K562 (cell line): ENCODE data around the gene CREB3L2. TPM values are rescaled to one million over a fixed set of nuclear protein-coding genes. Genes with fewer than 3 reads are reported as not detected.

ENCODE experiments used
- ATF4 ChIP-seq: fragments of 450-650 bp; formaldehyde crosslinking; IDR thresholded peaks from 2 replicates; pipeline ENCODE4 v1.4.0; 2022; ENCODE audit warnings: mild to moderate bottlenecking, moderate library complexity
- CHD2 ChIP-seq: IDR thresholded peaks from 2 replicates; pipeline ENCODE4 v1.6.1; 2011; ENCODE audit warnings: low read depth, low read length
- EP400 ChIP-seq: fragments of 450-650 bp; IDR thresholded peaks from 2 replicates; pipeline ENCODE4 v1.6.1; 2017; ENCODE audit warnings: antibody characterized with exemption, mild to moderate bottlenecking, moderate library complexity
- HDAC6 ChIP-seq: IDR thresholded peaks from 2 replicates; pipeline ENCODE4 v1.6.1; 2012; ENCODE audit warnings: low read depth, mild to moderate bottlenecking, control low read depth, inconsistent platforms, low read length, moderate library complexity
- HIVEP1 ChIP-seq: fragments of 250-450 bp; sonication (Bioruptor Pico); IDR thresholded peaks from 2 replicates; pipeline ENCODE4 v1.4.0; 2020; ENCODE audit warnings: mild to moderate bottlenecking
- MGA ChIP-seq: fragments of 450-650 bp; IDR thresholded peaks from 2 replicates; pipeline ENCODE4 v1.6.1; 2016; ENCODE audit warnings: mild to moderate bottlenecking, moderate library complexity
- RBM25 ChIP-seq: fragments of 200-400 bp; formaldehyde crosslinking; IDR thresholded peaks from 2 replicates; pipeline ENCODE4 v1.6.1; 2018; ENCODE audit warnings: low read length, low read depth, moderate library complexity; ENCODE audit not compliant: severe bottlenecking
- RFX7 ChIP-seq: fragments of 250-450 bp; sonication (Bioruptor Pico); IDR thresholded peaks from 2 replicates; pipeline ENCODE4 v1.5.1; 2021; ENCODE audit warnings: mild to moderate bottlenecking
- TRIM25 ChIP-seq: fragments of 450-650 bp; IDR thresholded peaks from 2 replicates; pipeline ENCODE4 v1.7.0; 2016; ENCODE audit warnings: borderline replicate concordance
- ZFP91 ChIP-seq: sonication (generic); formaldehyde crosslinking; IDR thresholded peaks from 2 replicates; pipeline ENCODE4 v1.8.0; 2022; ENCODE audit warnings: mild to moderate bottlenecking, missing genetic modification reagents
- ZFPM2 ChIP-seq: fragments of 250-450 bp; sonication (Bioruptor Pico); IDR thresholded peaks from 2 replicates; pipeline ENCODE4 v1.5.1; 2022; ENCODE audit warnings: mild to moderate bottlenecking
- ZNF324 ChIP-seq: fragments of 250-450 bp; sonication (Bioruptor Pico); IDR thresholded peaks from 2 replicates; pipeline ENCODE4 v1.4.0; 2020; ENCODE audit warnings: mild to moderate bottlenecking
- ZNF668 ChIP-seq: fragments of 250-450 bp; sonication (Bioruptor Pico); IDR thresholded peaks from 2 replicates; pipeline ENCODE4 v1.8.0; 2022; ENCODE audit warnings: mild to moderate bottlenecking, inconsistent platforms
- polyA plus RNA-seq, 8 experiments: library from polyadenylated mRNA; depleted of rRNA in 4 of 8; stranded (reverse) in 5 of 8; unstranded in 3 of 8; fragments of >200 nt; fragmentation: Nextera tagmentation in 2 of 8; fragmentation: Illumina TruSeq in 1 of 8; extraction: Ambion mirVana in 2 of 8; extraction: Trizol in 1 of 8; gene quantifications; 2 replicates each; pipeline versions ENCODE4 v1.2.1 to v1.2.3, GENCODE V29; 2011 to 2014; ENCODE audit warnings: inconsistent platforms in 1 of 8, missing spikeins in 1 of 8
- total RNA-seq, 7 experiments: library from RNA; depleted of rRNA in 6 of 7; stranded (reverse); fragments of >200 nt in 6 of 7; fragmentation: Illumina TruSeq in 2 of 7; extraction: Trizol in 2 of 7; gene quantifications; 2 replicates each; pipeline versions ENCODE4 v1.2.1 to v1.2.3, GENCODE V29; 2011 to 2021; ENCODE audit warnings: low replicate concordance in 1 of 7

Gene CREB3L2
- total and polyA plus RNA-seq, 9 of the 15 experiments (the other 6 are each of a cell fraction or from before 2014, with no cell fraction given) = 7.1 to 45.6 (median 15.8) TPM

GRCh38 chr7:137962875-137963507 is 38.9 kb downstream of the CREB3L2 start (continued):
- no peak; the same call in 1 of the 2 replicates for TF ChIP-seq ZFP91 (CRISPR knock-in tag)
- TF ChIP-seq EP400 = peak; percentile 67
- TF ChIP-seq TRIM25 = no peak
- no peak for TF ChIP-seq CHD2
- no peak for TF ChIP-seq ZNF324 (CRISPR knock-in tag)
- TF ChIP-seq HIVEP1 (CRISPR knock-in tag) = no peak
- TF ChIP-seq MGA = no peak
- TF ChIP-seq RBM25 = no peak
- TF ChIP-seq RFX7 (CRISPR knock-in tag) = no peak
- no peak for TF ChIP-seq HDAC6
- peak; percentile 69; the same call in 1 of the 2 replicates for TF ChIP-seq ATF4 (CRISPR knock-in tag)
- no peak for TF ChIP-seq ZNF668 (CRISPR knock-in tag)
- TF ChIP-seq ZFPM2 (CRISPR knock-in tag) = no peak
